Endothelial cell of umbilical vein (primary cell): ENCODE measurements around the gene UPP2. TPM values are rescaled to one million over a fixed set of nuclear protein-coding genes. Genes with fewer than 3 reads are reported as not detected.

Experiments
- BruUV-seq: library from RNA; stranded (reverse); fragments of 400-500 nt; replicated peaks from 2 replicates; lab custom pipeline; 2021; lab: Mats Ljungman, UMichigan
- CTCF ChIA-PET: fragments of 300-600, 350-600 bp; sonication (Branson Sonifier 250); formaldehyde crosslinking; loops from one replicate; lab custom pipeline; 2021; ENCODE audit warnings: antibody characterized with exemption, inconsistent platforms; lab: Charles Lee
- POLR2A ChIA-PET: fragments of 300-600, 350-600 bp; sonication (Branson Sonifier 250); formaldehyde crosslinking; loops from one replicate; lab custom pipeline; 2021; ENCODE audit warnings: antibody characterized with exemption, inconsistent platforms; lab: Charles Lee
- DNase-seq: peaks from one replicate; pipeline ENCODE4 v3.0.0-alpha.2; 2011; ENCODE audit warnings: low read depth, low spot score
- FAIRE-seq: peaks from 2 replicates; lab custom pipeline; 2011; peaks lifted over from hg19 to GRCh38; lab: Jason Lieb, UNC
- H2AFZ ChIP-seq: 2 replicates; pipeline ENCODE4 v1.6.0; 2012; ENCODE audit warnings: low read depth, low read length, control low read depth, inconsistent platforms
- H3K27ac ChIP-seq: 2 replicates; pipeline ENCODE4 v1.5.1; 2011; ENCODE audit warnings: low read depth, mild to moderate bottlenecking, control low read depth, low read length, moderate library complexity; ENCODE audit not compliant: insufficient read depth
- H3K27me3 ChIP-seq, 2 experiments: 2 replicates each; pipeline versions ENCODE4 v1.6.0 to v1.6.1; 2011; ENCODE audit warnings: low read length in 2 of 2, mixed read lengths in 1 of 2; ENCODE audit not compliant: control insufficient read depth in 2 of 2, insufficient read depth in 2 of 2
- H3K36me3 ChIP-seq, 2 experiments: 2 replicates in 1 of 2; 3 replicates in 1 of 2; pipeline ENCODE4 v1.5.1; 2011; ENCODE audit warnings: low read length in 2 of 2, mild to moderate bottlenecking in 1 of 2, moderate library complexity in 1 of 2; ENCODE audit not compliant: control insufficient read depth in 2 of 2, insufficient read depth in 2 of 2; ENCODE audit errors: extremely low read depth in 1 of 2
- H3K4me1 ChIP-seq: 3 replicates; pipeline ENCODE4 v1.5.1; 2011; ENCODE audit warnings: mild to moderate bottlenecking, low read length; ENCODE audit not compliant: control insufficient read depth, insufficient read depth; ENCODE audit errors: extremely low read depth
- H3K4me2 ChIP-seq: 2 replicates; pipeline ENCODE4 v1.6.1; 2011; ENCODE audit warnings: low read length, control low read depth, mixed read lengths; ENCODE audit not compliant: insufficient read depth
- H3K4me3 ChIP-seq, 3 experiments: fragments of 200-600 bp in 1 of 3; sonication (generic), shearing (Covaris generic) in 1 of 3; replicated peaks in 1 of 3; 2 replicates each; pipeline ENCODE4 v1.5.1; 2011 to 2016; ENCODE audit warnings: control low read depth in 3 of 3, low read length in 3 of 3, mild to moderate bottlenecking in 2 of 3, inconsistent platforms in 1 of 3, low read depth in 1 of 3, moderate library complexity in 1 of 3; ENCODE audit not compliant: insufficient read depth in 1 of 3
- H3K79me2 ChIP-seq: 2 replicates; pipeline ENCODE4 v1.6.0; 2012; ENCODE audit warnings: low read length, inconsistent platforms; ENCODE audit not compliant: control insufficient read depth, insufficient read depth
- H3K9ac ChIP-seq: replicated peaks from 2 replicates; pipeline ENCODE3; 2011; ENCODE audit warnings: low read length, control low read depth; ENCODE audit not compliant: insufficient read depth; ENCODE audit errors: extremely low read depth
- H3K9me1 ChIP-seq: replicated peaks from 3 replicates; pipeline ENCODE4 v1.6.0; 2011; ENCODE audit warnings: mild to moderate bottlenecking, low read length; ENCODE audit not compliant: control insufficient read depth, insufficient read depth; ENCODE audit errors: extremely low read depth
- H3K9me3 ChIP-seq: replicated peaks from 2 replicates; pipeline ENCODE4 v1.5.1; 2012; ENCODE audit warnings: low read length, inconsistent platforms; ENCODE audit not compliant: control insufficient read depth, insufficient read depth
- H4K20me1 ChIP-seq: replicated peaks from 2 replicates; pipeline ENCODE3; 2011; ENCODE audit warnings: mild to moderate bottlenecking, low read length; ENCODE audit not compliant: control insufficient read depth, insufficient read depth; ENCODE audit errors: extremely low read depth
- CTCF ChIP-seq, 2 donors: IDR thresholded peaks; 1 replicate in 1 of 2; 2 replicates in 1 of 2; pipeline ENCODE4 v1.5.1; 2011; ENCODE audit warnings: low read length in 2 of 2, mild to moderate bottlenecking in 2 of 2, moderate library complexity in 2 of 2, control low read depth in 1 of 2, inconsistent platforms in 1 of 2, low read depth in 1 of 2; ENCODE audit not compliant: insufficient read depth in 1 of 2; ENCODE audit errors: extremely low read depth in 1 of 2
- EZH2 ChIP-seq: IDR thresholded peaks from 2 replicates; pipeline ENCODE4 v1.6.1; 2012; ENCODE audit warnings: borderline replicate concordance, low read depth, mild to moderate bottlenecking, moderate library complexity, low read length, inconsistent platforms; ENCODE audit not compliant: severe bottlenecking
- FOS ChIP-seq: IDR thresholded peaks from 2 replicates; pipeline ENCODE4 v1.6.1; 2011; ENCODE audit warnings: mild to moderate bottlenecking, low read length, moderate library complexity, borderline replicate concordance; ENCODE audit not compliant: insufficient read depth
- JUN ChIP-seq: IDR thresholded peaks from 2 replicates; pipeline ENCODE4 v1.6.1; 2011; ENCODE audit warnings: borderline replicate concordance, low read depth; ENCODE audit not compliant: insufficient read length, insufficient read depth
- MAX ChIP-seq: IDR thresholded peaks from 2 replicates; pipeline ENCODE4 v1.6.1; 2011; ENCODE audit not compliant: insufficient read depth, insufficient read length
- MYC ChIP-seq: IDR thresholded peaks from one replicate; pipeline ENCODE4 v1.6.1; 2011; ENCODE audit warnings: mild to moderate bottlenecking, low read depth, low read length
- POLR2A ChIP-seq: IDR thresholded peaks from 2 replicates; pipeline ENCODE4 v1.6.1; 2012; ENCODE audit warnings: low read depth, mild to moderate bottlenecking, control low read depth, low read length
- POLR2AphosphoS5 ChIP-seq: IDR thresholded peaks from 2 replicates; pipeline ENCODE4 v1.6.1; 2012; ENCODE audit warnings: low read depth, mild to moderate bottlenecking, control low read depth, low read length, moderate library complexity; ENCODE audit not compliant: insufficient read depth
- dilution Hi-C: fragments of 300-500 bp; cut with MboI; formaldehyde crosslinking; loops from one replicate; pipeline ENCODE4 v1.15.0; 2019; ENCODE audit warnings: low sequenced_read_pairs; ENCODE audit not compliant: extremely low pct_ligation_motif_present
- intact Hi-C: fragments of 100-400 bp; cut with micrococcal nuclease; formaldehyde crosslinking; loops from one replicate; pipeline ENCODE4 v1.10.0; 2022
- polyA plus RNA-seq, 4 experiments: library from polyadenylated mRNA; depleted of rRNA in 3 of 4; stranded (reverse) in 3 of 4; unstranded in 1 of 4; fragments of >200 nt; gene quantifications; 2 replicates each; pipeline versions ENCODE4 v1.2.1 to v1.2.3, GENCODE V29; 2011 to 2012; ENCODE audit warnings: missing spikeins in 1 of 4
- total RNA-seq: library from RNA; stranded (reverse); gene quantifications from 2 replicates; pipeline ENCODE4 v1.2.3, GENCODE V29; 2021

Gene UPP2
- total and polyA plus RNA-seq, 2 donors (not counting 3 experiments of a cell fraction or from before 2014, with no cell fraction given) = not detected

DNA sequence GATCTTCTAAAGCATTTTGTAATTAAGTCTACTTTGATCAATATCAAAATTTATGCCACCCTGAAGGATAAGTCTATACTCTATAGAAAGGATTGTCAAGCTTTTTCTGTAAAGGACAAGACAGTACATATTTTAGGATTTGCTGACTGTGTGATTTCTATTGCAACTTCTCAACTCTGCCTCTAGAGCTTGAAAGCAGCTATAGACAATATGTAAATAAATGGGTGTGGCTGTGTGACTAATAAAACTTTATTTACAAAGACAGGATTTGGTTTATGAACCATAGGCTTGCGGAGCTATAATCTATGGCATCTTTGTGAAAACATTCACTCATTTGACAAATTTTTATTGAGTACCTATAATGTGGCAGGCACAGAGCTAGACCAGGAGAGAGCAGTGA, 18.4 kb downstream of the UPP2 start:
- H3K27ac ChIP-seq = no peak overlapping the region
- CTCF ChIA-PET = interaction anchor here (1.1 kb wide), 1 partner anchor 9 kb away, joined by 4 read pairs; no protein-coding TSS in a partner anchor

More for the DNA sequence above, 18.4 kb downstream of the UPP2 start:
- H3K4me2 ChIP-seq = no peak overlapping the region
- no peaks in the 10 kb centered on the region for H3K9me3 ChIP-seq
- DNase-seq (no peak), FAIRE-seq (no peak)
- H3K4me1 ChIP-seq = no peaks in the 10 kb centered on the region
- POLR2A ChIA-PET = no interaction called here
- no peaks in the 10 kb centered on the region for H4K20me1 ChIP-seq
- dilution Hi-C loops = no loop called here
- intact Hi-C loops = no loop called here
- H3K79me2 ChIP-seq = no peaks in the 10 kb centered on the region
- H3K36me3 ChIP-seq = no peaks in the 10 kb centered on the region
- TF ChIP-seq CTCF (IDR thresholded peaks at IDR 0.05; ENCODE audit: extremely low read depth in 1 of 2, insufficient read depth in 1 of 2, low read depth in 1 of 2, low read length in 2 of 2) (no peak), POLR2AphosphoS5 (no peak), JUN (no peak), FOS (no peak), MYC (no peak), POLR2A (no peak), MAX (no peak), EZH2 (no peak)
- H3K9me1 ChIP-seq = no peaks in the 10 kb centered on the region
- no peak overlapping the region for H2AFZ ChIP-seq
- BruUV-seq = no TSS peak
- no peak overlapping the region for H3K9ac ChIP-seq
- peaks cover under 1 to 3% of the 10 kb centered on the region in 2 experiments for H3K27me3 ChIP-seq
- no peak overlapping the region for H3K4me3 ChIP-seq
